ENCODE measurements around the gene FAM229B.
"Not testable (repeated sequence)": the region's sequence is repeated elsewhere in the genome, so short reads cannot be mapped to it uniquely, and the experiment has no call there.

FAM229B gene

DNA sequence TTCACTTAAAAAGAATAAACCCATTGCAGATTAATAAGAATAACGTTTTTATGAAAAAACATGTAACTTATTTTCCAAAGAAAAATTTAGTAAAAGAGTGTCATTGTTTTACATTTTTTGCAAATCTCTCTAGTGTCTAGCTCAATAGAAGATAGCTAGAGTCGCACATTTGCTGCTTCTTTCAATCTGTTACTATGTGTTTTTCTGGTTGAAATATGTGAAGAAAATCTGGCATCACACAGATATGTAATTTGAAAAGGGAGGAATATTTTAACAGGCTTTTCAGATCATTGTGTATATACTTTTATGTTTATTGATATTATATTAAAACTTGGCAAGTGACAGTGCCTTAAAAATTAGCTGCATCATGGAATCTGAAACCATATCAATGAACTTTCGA, 24.4 kb upstream of the FAM229B start:
- DNase-seq (ENCODE audit: low read depth in 3 of 3) = no peak

DNA sequence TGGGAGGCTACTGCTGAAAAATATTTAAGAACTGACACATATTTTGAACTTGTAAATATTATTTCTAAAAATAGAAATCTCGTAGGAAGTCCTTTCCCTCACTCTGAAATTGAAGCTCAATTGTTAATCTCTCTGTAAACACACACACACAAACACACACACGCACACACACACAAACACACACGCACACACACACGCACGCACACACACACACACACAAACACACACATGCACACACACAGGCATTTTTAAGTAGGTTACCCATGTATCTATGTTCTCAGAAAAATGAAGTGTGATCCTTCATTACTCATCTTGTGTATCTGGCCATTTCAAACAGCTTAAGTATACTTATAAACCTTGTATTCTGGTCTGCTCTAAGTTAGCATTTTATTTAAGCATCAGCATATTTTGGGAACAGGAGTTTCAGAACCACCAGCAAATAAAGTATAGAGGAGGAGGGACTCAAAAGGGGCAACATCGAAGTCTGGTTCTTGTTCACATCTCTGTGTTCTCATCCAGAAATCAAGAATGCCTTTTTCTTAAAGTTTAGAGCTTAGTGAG, 21.9 kb upstream of the FAM229B start:
- no peak for DNase-seq (ENCODE audit: low read depth in 3 of 3)

DNA sequence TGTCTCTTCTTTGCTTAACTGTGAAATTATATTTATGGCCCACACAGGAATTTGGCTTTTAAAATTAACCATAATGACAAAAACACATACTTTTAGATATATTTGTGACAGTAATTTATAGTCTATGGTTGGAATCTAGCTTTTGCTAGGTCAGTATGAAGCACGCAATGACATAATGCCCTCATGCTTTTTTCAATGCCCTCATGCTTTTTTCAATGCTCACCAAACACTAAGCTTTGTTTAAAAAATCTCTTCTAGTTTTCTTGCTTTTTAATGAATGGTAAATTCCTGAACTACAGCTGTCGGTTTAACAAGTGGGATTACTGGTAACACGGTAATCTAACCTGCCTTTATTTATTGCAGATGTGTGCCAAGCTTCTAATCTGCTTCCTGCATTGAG, 20.8 kb upstream of the FAM229B start:
- no peak for DNase-seq (ENCODE audit: low read depth in 3 of 3)

GRCh38 chr6:112081569-112081968, 5.8 kb upstream of the FAM229B start:
- no peak for DNase-seq (ENCODE audit: low read depth in 3 of 3)

DNA sequence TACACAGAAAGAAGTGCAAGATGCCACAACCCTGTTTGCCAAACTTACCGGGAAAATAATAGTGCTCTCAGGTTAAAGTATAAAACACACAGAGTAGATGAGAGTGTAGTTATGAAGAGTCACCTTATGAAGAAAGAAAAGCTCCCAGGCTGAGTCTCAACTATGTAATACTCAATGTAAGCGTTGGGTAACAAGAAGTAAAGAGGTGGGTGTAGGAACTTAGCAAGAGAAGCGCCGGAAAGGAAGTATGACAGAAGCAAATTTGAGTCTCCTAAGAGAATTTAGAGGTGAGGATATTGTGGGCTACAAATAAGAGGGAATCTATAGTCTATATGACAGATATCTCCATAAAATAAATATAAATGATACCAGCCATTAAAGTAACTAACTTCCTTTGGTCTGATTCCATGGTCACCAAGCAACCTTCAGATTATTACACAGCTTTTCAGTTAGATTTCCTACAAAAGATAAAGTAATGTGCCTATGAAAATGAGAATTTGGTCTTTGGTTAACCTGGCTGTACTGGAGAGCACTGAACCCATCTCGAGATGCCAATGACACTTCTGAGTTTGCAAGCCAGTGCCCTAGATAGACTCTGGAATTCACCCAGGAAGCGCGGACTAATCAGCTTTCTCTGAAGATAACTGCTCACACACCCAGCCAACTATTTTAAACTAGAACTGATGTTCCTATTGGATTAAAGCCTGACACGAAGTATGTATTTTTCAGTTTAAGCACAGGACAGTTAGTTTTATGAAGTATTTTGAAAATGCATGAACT, 1.9 kb upstream of the FAM229B start:
- DNase-seq (ENCODE audit: low read depth in 3 of 3) = no peak

GRCh38 chr6:112086744-112087135, 651 bp upstream of the FAM229B start:
- no peak for DNase-seq (ENCODE audit: low read depth in 3 of 3)

- DNase-seq (ENCODE audit: low read depth in 3 of 3) = no peak
Observed at GRCh38 chr6:112087916-112088315, 525 bp downstream of the FAM229B start.

- no peak for DNase-seq (ENCODE audit: low read depth in 3 of 3)
Observed at GRCh38 chr6:112096901-112097300, 9.5 kb downstream of the FAM229B start.

DNA sequence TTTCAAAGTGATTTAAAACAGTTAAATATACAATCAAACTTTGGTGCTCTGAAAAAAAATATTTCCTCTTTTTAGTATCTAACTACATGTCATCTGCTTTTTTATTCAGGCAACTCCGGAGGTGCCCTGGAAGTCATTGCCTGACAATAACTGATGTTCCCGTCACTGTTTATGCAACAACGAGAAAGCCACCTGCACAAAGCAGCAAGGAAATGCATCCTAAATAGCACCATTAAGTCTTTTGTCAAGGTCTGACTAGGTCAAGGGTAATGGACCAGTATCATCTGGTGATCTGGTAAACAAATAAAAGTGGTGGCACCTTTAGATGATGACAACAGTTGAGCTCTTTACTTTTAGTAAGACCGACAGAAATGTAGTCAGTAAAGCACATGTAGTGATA, 13.2 kb downstream of the FAM229B start:
- DNase-seq (ENCODE audit: low read depth in 3 of 3) = no peak

DNA sequence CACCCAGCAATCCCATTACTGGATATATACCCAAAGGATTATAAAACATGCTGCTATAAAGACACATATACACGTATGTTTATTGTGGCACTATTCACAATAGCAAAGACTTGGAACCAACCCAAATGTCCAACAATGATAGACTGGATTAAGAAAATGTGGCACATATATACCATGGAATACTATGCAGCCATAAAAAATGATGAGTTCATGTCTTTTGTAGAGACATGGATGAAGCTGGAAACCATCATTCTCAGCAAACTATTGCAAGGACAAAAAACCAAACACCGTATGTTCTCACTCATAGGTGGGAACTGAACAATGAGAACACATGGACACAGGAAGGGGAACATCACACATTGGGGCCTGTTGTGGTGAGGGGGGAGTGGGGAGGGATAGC, 18.6 kb downstream of the FAM229B start:
- not testable (repeated sequence) for DNase-seq (ENCODE audit: low read depth in 3 of 3)

- no peak for DNase-seq (ENCODE audit: low read depth in 3 of 3)
Observed at GRCh38 chr6:112106562-112106961, 19.2 kb downstream of the FAM229B start.

- no peak for DNase-seq (ENCODE audit: low read depth in 3 of 3)
Observed at GRCh38 chr6:112109262-112109661, 21.9 kb downstream of the FAM229B start.

DNA sequence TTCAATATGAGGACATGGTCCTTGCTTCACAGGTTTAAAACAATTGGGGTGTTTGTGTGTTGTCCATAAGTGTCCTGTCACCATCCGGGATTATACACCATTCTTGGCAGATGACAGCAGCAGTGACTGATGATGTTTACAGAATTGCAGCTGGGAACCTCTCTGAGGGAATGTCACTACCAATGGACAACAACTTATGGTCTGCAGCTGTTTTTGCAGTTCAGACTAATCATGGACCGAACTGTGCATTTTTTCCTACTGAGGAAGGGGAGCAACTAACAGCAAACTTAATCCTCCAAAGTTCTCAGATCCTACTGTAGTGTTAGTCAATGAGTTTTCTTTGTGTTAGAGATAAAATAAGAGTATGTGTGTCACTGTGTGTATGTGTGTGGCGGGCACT, 26.0 kb downstream of the FAM229B start:
- DNase-seq (ENCODE audit: low read depth in 3 of 3) = no peak

- no peak for DNase-seq (ENCODE audit: low read depth in 3 of 3)
Observed at GRCh38 chr6:112113918-112114317, 26.5 kb downstream of the FAM229B start.

- no peak for DNase-seq (ENCODE audit: low read depth in 3 of 3)
Observed at GRCh38 chr6:112114577-112115223, 27.3 kb downstream of the FAM229B start.

DNA sequence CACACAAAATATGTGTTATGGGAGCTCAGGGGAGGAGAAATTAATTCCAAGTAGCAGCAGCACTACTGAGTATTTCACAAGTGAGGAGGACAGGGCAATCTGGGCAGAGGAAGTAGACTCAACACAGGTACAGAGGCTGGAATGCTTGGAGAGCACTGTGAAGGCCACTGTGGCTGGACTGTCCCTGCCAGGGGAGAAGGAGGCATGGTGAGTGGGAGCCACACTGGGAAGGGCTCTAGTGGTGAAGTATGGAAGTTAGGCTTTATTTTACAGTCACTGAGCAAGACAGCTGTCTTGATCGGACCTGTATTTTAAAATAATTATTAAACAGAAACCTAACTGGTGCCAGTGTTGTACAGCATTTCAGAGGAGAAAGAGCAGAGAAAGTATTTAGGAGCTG, 28.8 kb downstream of the FAM229B start:
- no peak for DNase-seq (ENCODE audit: low read depth in 3 of 3)

DNA sequence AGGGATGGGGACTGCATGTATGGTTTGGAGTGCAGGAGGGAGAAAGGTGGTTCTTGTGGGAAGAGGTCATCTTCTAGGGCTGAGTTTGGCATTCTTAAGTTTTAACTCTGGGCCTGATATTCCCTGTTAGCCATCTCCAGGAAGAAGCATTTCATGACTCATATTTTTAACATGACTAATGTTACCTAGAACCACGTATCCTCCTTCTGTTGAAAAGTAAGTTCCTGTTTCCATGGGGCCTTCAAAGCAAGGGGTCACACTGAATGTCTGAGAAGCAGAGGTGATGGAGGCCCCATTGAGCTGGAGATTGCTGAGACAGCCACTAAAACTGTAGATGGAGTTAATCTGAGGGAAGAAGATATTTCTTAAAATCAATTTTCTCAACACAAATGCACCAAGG, 30.2 kb downstream of the FAM229B start:
- DNase-seq (ENCODE audit: low read depth in 3 of 3) = no peak

DNA sequence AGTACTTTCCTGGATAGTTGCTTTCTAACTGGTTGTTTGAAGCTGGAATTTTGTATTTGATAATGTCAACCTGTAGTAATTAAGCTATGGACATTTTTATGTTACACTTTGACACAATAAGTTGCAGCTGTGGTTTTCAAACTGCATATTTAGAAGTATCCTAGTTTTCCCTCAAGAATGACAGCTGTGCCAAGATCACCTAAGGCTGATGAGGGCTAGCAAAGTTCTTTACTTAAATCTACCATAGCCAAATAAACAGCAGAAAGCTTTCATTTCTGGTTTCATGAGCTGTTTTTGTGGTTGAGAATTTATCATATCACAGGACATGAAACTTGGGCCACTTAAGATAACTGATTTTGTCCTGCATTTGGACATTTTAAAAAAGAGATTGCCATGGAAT, 30.6 kb downstream of the FAM229B start:
- no peak for DNase-seq (ENCODE audit: low read depth in 3 of 3)

GRCh38 chr6:112122756-112123155, 35.4 kb downstream of the FAM229B start:
- no peak for DNase-seq (ENCODE audit: low read depth in 3 of 3)

- DNase-seq (ENCODE audit: low read depth in 3 of 3) = no peak
Observed at GRCh38 chr6:112123982-112124381, 36.6 kb downstream of the FAM229B start.

- no peak for DNase-seq (ENCODE audit: low read depth in 3 of 3)
Observed at GRCh38 chr6:112128208-112128607, 40.8 kb downstream of the FAM229B start.

GRCh38 chr6:112130878-112131277, 43.5 kb downstream of the FAM229B start:
- DNase-seq (ENCODE audit: low read depth in 3 of 3) = no peak

DNA sequence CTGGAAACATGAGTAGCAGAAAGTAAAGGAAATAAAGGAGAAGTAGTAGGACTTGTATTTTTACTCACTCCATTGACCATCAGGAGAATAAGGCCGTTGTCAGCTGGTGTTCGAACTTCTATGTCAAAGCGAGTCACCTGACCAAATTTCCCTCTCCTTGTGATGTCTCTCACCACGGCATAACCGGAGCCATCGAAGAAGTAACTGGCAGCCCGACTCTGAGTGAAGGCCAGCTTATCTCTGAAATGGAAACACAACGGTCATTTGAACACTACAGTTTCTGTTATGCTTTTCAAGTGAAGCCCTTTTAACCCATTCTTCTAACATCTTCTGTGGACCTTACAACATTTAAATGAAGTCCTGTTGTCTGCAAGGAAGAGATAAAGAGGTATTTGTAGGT, 51.7 kb downstream of the FAM229B start:
- no peak for DNase-seq (ENCODE audit: low read depth in 3 of 3)
